Measurements from ENCODE around the gene PTPRM.

PTPRM gene

DNA sequence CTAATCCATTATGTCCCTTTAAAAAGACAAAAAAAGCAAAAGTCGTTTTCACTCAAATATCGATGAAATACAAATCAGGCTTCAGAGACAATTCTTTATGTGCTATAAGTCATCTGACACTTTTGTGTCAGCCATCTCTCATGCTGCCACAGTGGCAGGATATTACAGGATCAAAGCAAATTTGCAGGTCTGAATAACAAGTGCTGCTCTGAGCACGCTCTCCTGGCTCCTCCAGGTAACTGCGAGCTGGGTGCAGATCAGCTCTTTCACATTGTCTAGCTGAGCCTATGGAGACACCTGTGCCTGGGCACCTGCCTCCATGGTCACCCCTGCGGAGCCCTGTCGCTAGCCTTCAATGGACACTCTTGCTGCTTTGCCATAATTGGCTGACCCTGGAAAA, 792.0 kb downstream of the PTPRM start:
- H3K27ac ChIP-seq (ENCODE audit: extremely low read depth, low read depth, low read length), result no peak overlapping the region
- ChIA-PET CTCF (interaction anchor here (1.0 kb wide), 1 partner anchor 167 kb away, joined by 4 read pairs; no protein-coding TSS in a partner anchor), POLR2A (no interaction called here)
- no peaks in the 10 kb centered on the region for H3K4me1 ChIP-seq (ENCODE audit: control insufficient read depth, insufficient read depth, low read length)
- no peaks in the 10 kb centered on the region for H3K9me3 ChIP-seq (ENCODE audit: control insufficient read depth, insufficient read depth, low read depth, low read length)
- TF ChIP-seq ZNF561 (tag by site-specific recombination; IDR thresholded peaks at IDR 0.05; ENCODE audit: borderline replicate concordance) (no peak), ZNF610 (tag by site-specific recombination; IDR thresholded peaks at IDR 0.05; ENCODE audit: borderline replicate concordance) (no peak)
- H3K36me3 ChIP-seq (ENCODE audit: control insufficient read depth in 2 of 2, insufficient read depth in 1 of 2, low read length in 2 of 2), result no peaks in the 10 kb centered on the region
- H3K4me3 ChIP-seq (ENCODE audit: low read depth, low read length), result no peak overlapping the region

DNA sequence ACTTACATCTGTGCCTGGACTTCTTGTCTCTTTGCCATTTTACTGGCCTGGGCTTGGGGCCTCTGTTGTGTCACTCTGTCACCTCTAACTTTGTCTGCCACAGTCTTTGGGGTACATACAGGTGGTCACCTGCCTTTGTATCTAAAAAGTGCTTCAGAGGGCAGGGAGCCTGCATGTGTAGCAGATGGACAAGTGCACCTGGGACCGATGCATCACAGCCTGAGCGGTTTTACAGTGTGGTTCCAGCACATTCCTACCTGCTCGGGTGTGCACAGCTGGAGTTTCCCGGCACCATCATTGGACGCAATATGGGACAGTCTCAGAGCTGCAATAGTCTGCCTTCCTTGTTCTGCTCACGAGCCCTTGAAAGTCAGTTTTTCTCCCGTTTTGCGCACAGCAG, 792.4 kb downstream of the PTPRM start:
- Histone ChIP-seq H3K4me1 (ENCODE audit: control insufficient read depth, insufficient read depth, low read length) (no peaks in the 10 kb centered on the region), H3K4me3 (ENCODE audit: low read depth, low read length) (no peak overlapping the region), H3K9me3 (ENCODE audit: control insufficient read depth, insufficient read depth, low read depth, low read length) (no peaks in the 10 kb centered on the region), H3K36me3 (ENCODE audit: control insufficient read depth in 2 of 2, insufficient read depth in 1 of 2, low read length in 2 of 2) (no peaks in the 10 kb centered on the region), H3K27ac (ENCODE audit: extremely low read depth, low read depth, low read length) (no peak overlapping the region)
- ChIA-PET CTCF (interaction anchor here (1.0 kb wide), 1 partner anchor 9 kb away, joined by 5 read pairs; no protein-coding TSS in a partner anchor), POLR2A (no interaction called here)
- TF ChIP-seq SALL2 (tag by site-specific recombination; IDR thresholded peaks at IDR 0.05; ENCODE audit: borderline replicate concordance) (no peak), ZNF239 (tag by site-specific recombination; IDR thresholded peaks at IDR 0.05) (no peak), ZNF311 (tag by site-specific recombination; IDR thresholded peaks at IDR 0.05; ENCODE audit: borderline replicate concordance) (no peak), GLI4 (tag by site-specific recombination; IDR thresholded peaks at IDR 0.05) (no peak), ZNF658 (tag by site-specific recombination; IDR thresholded peaks at IDR 0.05) (no peak), ZFP3 (tag by site-specific recombination; IDR thresholded peaks at IDR 0.05; ENCODE audit: low read depth) (no peak), ZNF155 (tag by site-specific recombination; IDR thresholded peaks at IDR 0.05) (no peak), KLF16 (tag by site-specific recombination; IDR thresholded peaks at IDR 0.05) (no peak), ZNF146 (tag by site-specific recombination; IDR thresholded peaks at IDR 0.05) (no peak), GFI1B (tag by site-specific recombination; IDR thresholded peaks at IDR 0.05) (no peak), ZNF223 (tag by site-specific recombination; IDR thresholded peaks at IDR 0.05) (no peak), ZNF626 (tag by site-specific recombination; IDR thresholded peaks at IDR 0.05) (no peak), BCL11B (tag by site-specific recombination; IDR thresholded peaks at IDR 0.05; ENCODE audit: low read depth) (no peak), ZBTB21 (tag by site-specific recombination; IDR thresholded peaks at IDR 0.05) (no peak), ZNF792 (tag by site-specific recombination; IDR thresholded peaks at IDR 0.05) (no peak)
- TF ChIP-seq, protein P1, sequence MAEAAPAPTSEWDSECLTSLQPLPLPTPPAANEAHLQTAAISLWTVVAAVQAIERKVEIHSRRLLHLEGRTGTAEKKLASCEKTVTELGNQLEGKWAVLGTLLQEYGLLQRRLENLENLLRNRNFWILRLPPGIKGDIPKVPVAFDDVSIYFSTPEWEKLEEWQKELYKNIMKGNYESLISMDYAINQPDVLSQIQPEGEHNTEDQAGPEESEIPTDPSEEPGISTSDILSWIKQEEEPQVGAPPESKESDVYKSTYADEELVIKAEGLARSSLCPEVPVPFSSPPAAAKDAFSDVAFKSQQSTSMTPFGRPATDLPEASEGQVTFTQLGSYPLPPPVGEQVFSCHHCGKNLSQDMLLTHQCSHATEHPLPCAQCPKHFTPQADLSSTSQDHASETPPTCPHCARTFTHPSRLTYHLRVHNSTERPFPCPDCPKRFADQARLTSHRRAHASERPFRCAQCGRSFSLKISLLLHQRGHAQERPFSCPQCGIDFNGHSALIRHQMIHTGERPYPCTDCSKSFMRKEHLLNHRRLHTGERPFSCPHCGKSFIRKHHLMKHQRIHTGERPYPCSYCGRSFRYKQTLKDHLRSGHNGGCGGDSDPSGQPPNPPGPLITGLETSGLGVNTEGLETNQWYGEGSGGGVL (tag by site-specific recombination; IDR thresholded peaks at IDR 0.05), result no peak

DNA sequence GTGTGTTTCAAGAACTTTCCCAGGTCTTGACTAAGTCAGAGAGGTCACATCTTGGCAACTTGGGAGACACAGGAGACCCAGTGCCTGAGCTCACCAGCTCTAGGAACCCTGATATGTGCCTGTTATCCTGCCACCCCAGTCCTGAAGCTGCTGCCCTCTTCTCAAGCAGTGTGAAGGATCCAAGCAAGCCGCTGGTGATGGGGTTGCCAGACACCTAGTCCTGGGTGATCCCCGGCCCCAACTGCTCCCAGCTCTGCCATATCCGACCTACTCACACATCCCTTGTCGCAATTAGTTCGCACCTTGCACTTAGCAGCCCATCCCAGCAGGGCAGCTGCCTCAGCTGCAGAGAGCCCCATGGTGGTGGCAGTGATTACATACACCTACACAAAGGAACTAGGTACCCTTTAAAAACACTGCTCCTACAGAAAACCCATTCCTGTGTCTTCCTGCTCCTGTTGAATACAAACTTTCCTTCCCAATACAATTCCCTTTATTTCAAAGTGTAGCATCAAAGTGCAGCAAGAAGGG, 794.9 kb downstream of the PTPRM start:
- Histone ChIP-seq H3K4me1 (ENCODE audit: control insufficient read depth, insufficient read depth, low read length) (no peaks in the 10 kb centered on the region), H3K9me3 (ENCODE audit: control insufficient read depth, insufficient read depth, low read depth, low read length) (no peaks in the 10 kb centered on the region), H3K4me3 (ENCODE audit: low read depth, low read length) (no peak overlapping the region), H3K27ac (ENCODE audit: extremely low read depth, low read depth, low read length) (no peak overlapping the region), H3K36me3 (ENCODE audit: control insufficient read depth in 2 of 2, insufficient read depth in 1 of 2, low read length in 2 of 2) (no peaks in the 10 kb centered on the region)
- ChIA-PET POLR2A (no interaction called here), CTCF (interaction anchor here (1.2 kb wide), 1 partner anchor 27 kb away, joined by 4 read pairs; no protein-coding TSS in a partner anchor)
- TF ChIP-seq ZNF610 (tag by site-specific recombination; IDR thresholded peaks at IDR 0.05; ENCODE audit: borderline replicate concordance), result no peak
- no peak for TF ChIP-seq SP7 (tag by site-specific recombination; IDR thresholded peaks at IDR 0.05)
- TF ChIP-seq ZNF423 (tag by site-specific recombination; IDR thresholded peaks at IDR 0.05), result no peak
- TF ChIP-seq GLI4 (tag by site-specific recombination; IDR thresholded peaks at IDR 0.05), result no peak
- no peak for TF ChIP-seq ZNF214 (tag by site-specific recombination; IDR thresholded peaks at IDR 0.05; ENCODE audit: borderline replicate concordance)
- no peak for TF ChIP-seq EGR2 (tag by site-specific recombination; IDR thresholded peaks at IDR 0.05; ENCODE audit: low read depth)
- no peak for TF ChIP-seq ZNF175 (tag by site-specific recombination; IDR thresholded peaks at IDR 0.05)
- TF ChIP-seq, protein P2, sequence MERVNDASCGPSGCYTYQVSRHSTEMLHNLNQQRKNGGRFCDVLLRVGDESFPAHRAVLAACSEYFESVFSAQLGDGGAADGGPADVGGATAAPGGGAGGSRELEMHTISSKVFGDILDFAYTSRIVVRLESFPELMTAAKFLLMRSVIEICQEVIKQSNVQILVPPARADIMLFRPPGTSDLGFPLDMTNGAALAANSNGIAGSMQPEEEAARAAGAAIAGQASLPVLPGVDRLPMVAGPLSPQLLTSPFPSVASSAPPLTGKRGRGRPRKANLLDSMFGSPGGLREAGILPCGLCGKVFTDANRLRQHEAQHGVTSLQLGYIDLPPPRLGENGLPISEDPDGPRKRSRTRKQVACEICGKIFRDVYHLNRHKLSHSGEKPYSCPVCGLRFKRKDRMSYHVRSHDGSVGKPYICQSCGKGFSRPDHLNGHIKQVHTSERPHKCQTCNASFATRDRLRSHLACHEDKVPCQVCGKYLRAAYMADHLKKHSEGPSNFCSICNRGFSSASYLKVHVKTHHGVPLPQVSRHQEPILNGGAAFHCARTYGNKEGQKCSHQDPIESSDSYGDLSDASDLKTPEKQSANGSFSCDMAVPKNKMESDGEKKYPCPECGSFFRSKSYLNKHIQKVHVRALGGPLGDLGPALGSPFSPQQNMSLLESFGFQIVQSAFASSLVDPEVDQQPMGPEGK (tag by site-specific recombination; IDR thresholded peaks at IDR 0.05), result no peak
- no peak for TF ChIP-seq SCRT2 (tag by site-specific recombination; IDR thresholded peaks at IDR 0.05)
- TF ChIP-seq YY1 (tag by site-specific recombination; IDR thresholded peaks at IDR 0.05), result no peak
- TF ChIP-seq MZF1 (tag by site-specific recombination; IDR thresholded peaks at IDR 0.05; ENCODE audit: borderline replicate concordance), result no peak
- no peak for TF ChIP-seq ZNF426 (tag by site-specific recombination; IDR thresholded peaks at IDR 0.05)

Data from HEK293 (cell line).